Hair follicle dermal papilla cell (primary cell): ENCODE measurements around the gene CA7. TPM values are rescaled to one million over a fixed set of nuclear protein-coding genes. Genes with fewer than 3 reads are reported as not detected.

Source experiments
- total RNA-seq: library from RNA; depleted of rRNA; stranded (reverse); fragments of >200 nt; gene quantifications from 2 replicates; pipeline ENCODE4 v1.2.3, GENCODE V29; 2012

CA7 gene
- total RNA-seq = not detected in 2 replicates

GRCh38 chr16:66844342-66845079 is at the start of gene CA7:
Gene CA7 (plus strand): TSS chr16:66844414. CDS start chr16:66844488, 74 bp downstream.

DNA sequence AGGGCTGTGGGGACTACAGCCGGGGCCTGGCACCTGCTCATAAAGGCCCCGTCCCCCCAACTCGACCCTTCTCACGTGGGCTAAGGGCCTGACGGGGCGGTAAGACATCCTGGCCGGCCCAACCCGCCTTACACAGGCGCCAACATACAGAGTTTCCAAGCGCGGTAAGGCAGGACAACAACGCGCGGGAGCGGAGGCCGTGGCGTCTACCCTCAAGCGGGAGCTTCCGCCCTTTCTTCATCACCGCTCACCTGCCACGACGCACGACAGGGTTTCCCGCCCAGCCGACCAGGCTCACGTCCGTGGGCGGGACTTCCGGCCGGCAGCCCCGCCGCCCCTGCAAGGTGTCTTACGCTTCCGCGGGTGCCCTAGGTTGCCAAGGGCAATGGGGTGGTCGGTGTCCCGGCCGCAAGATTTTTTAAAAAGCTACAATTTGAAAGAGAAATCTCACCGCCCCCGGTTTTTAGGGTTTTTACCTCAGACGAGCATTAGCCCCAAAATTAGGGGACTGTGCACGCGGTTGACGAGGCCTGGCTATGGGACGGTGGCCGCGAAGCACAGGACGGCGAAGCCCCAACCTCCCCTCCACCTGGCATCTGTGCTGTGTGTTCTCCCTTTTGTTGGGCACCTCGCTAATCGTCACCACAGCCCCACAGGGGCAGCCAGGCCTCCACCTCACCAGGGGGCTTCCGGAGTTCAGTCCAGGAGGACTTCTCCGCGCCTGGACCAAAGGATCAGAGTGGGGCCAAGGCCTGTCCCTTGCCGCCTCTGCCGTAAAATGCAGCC is 42.7 kb upstream of the CA7 start, which contains the start of gene TERB1:
TSS of gene TERB1 (minus strand) at position 265 of the 786 bp plus-strand sequence. CDS start 4,786 bp downstream, outside the sequence.

DNA sequence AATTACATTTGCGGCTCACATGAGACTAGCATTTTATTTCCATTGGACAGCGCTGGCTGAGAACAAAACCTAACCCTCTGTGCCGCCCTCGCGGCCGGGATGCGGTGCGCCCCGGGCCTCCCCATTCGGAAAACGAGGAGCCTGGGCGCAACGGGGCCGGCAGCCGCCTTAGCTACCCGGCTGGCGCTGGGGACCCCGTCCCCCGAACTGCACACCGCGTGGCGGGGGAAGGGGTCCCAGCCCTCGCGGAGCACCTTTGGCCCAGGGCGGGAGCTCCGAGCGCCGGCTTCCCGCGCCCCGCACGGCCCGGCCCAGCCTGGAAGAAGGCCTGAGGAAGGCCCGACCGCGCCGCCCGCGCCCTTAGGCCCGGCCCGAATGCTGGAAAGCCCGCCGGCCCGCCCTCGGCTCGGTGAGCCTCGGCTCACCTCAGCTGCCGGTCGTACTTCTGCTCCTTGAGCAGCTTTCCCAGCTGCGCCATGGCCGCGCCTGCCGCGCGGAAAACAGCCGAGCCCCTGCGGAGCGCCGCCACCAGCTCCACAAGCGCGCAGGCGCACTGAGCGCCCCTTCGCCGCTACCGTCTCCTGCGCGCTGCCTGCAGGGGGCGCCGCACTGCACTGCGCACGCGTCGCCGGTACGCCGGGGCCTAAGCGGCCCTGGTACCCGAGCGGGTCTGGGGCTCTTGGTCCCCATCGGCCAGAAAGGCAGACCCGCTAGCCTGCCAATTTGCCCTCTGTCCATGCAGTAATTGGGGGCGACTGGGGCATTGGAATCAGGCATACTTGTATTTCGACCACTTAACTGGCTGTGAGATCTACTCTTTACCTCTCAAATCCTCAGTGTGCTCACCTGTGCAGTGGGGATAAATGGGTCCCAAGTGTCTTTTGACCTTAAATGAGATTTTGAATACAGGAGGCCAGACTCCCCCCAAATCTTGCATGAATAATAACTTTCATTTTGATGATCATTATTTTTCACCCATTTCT is 13.5 kb upstream of the CA7 start, which contains the start of gene NAE1:
TSS of gene NAE1 (minus strand) at position 555 of the 983 bp plus-strand sequence. CDS start at position 478, 77 bp downstream.

GRCh38 chr16:66880288-66881013 is 36.2 kb downstream of the CA7 start, which contains the start of gene PDP2:
Gene PDP2 (plus strand): TSS chr16:66880515. CDS start chr16:66884285, 3,770 bp downstream.

Other genes with a start within 250 kb of the CA7 start
- 35.6 and 40.9 TPM in 2 replicates for gene CMTM3, start 239.7 kb upstream of the CA7 start, total RNA-seq
- gene CMTM4, start 147.7 kb upstream of the CA7 start, total RNA-seq = 29.4 and 37.0 TPM in 2 replicates
- gene DYNC1LI2, start 92.8 kb upstream of the CA7 start, total RNA-seq = 153 and 180 TPM in 2 replicates
- 0.12 and 0.16 TPM in 2 replicates for gene TERB1, start 42.8 kb upstream of the CA7 start, total RNA-seq
- 45.6 and 46.0 TPM in 2 replicates for gene NAE1, start 13.4 kb upstream of the CA7 start, total RNA-seq
- gene PDP2, start 36.1 kb downstream of the CA7 start, total RNA-seq = 12.8 and 17.8 TPM in 2 replicates
- gene CDH16, start 74.5 kb downstream of the CA7 start, total RNA-seq = not detected in 2 replicates
- 10.9 and 23.2 TPM in 2 replicates for gene RRAD, start 81.1 kb downstream of the CA7 start, total RNA-seq
- 67.7 and 98.0 TPM in 2 replicates for gene CIAO2B, start 90.0 kb downstream of the CA7 start, total RNA-seq
- gene CES2, start 91.1 kb downstream of the CA7 start, total RNA-seq = 47.5 and 50.9 TPM in 2 replicates
- gene CES3, start 116.9 kb downstream of the CA7 start, total RNA-seq = 0.12 and 0.16 TPM in 2 replicates
- 6.8 and 7.5 TPM in 2 replicates for gene CES4A, start 144.2 kb downstream of the CA7 start, total RNA-seq
- 42.9 and 47.7 TPM in 2 replicates for gene CBFB, start 184.7 kb downstream of the CA7 start, total RNA-seq